Psoas muscle (tissue), 8 donors: Measurements from ENCODE around the gene BTG1. TPM values are rescaled to one million over a fixed set of nuclear protein-coding genes. Genes with fewer than 3 reads are reported as not detected.

Experiments
- ATAC-seq, 4 donors: fragments of 200-7000 bp; cut with Tn5 transposase; one replicate each; pipeline ENCODE4 v1.9.1; 2020; ENCODE audit warnings: moderate library complexity in 3 of 4, mild to moderate bottlenecking in 2 of 4
- DNase-seq, 2 donors: peaks; one replicate each; pipeline ENCODE4 v3.0.0-alpha.2; 2020
- H3K27ac ChIP-seq: fragments of 200-600 bp; one replicate; pipeline ENCODE4 v1.8.0; 2022
- H3K27me3 ChIP-seq, 3 donors: fragments of 200-600 bp in 1 of 3; one replicate each; pipeline versions ENCODE4 v1.6.1 to v1.8.0; 2013 to 2022; ENCODE audit warnings: low read length in 2 of 3, mild to moderate bottlenecking in 2 of 3, moderate library complexity in 1 of 3; ENCODE audit not compliant: insufficient read depth in 3 of 3
- H3K36me3 ChIP-seq, 2 donors: fragments of 200-600 bp in 1 of 2; one replicate each; pipeline versions ENCODE4 v1.6.1 to v1.8.0; 2013 to 2022; ENCODE audit warnings: low read depth in 1 of 2, mild to moderate bottlenecking in 1 of 2, moderate library complexity in 1 of 2; ENCODE audit not compliant: insufficient read depth in 1 of 2
- H3K4me1 ChIP-seq: fragments of 200-600 bp; one replicate; pipeline ENCODE4 v1.8.0; 2022
- H3K4me3 ChIP-seq: fragments of 200-600 bp; one replicate; pipeline ENCODE4 v1.8.0; 2022; ENCODE audit warnings: mild to moderate bottlenecking
- H3K9me3 ChIP-seq: fragments of 200-600 bp; one replicate; pipeline ENCODE4 v1.8.0; 2022
- CTCF ChIP-seq: fragments of 200-600 bp; IDR thresholded peaks from one replicate; pipeline ENCODE4 v1.8.0; 2022; ENCODE audit warnings: antibody characterized with exemption
- WGBS, 3 donors: extraction: QIAGEN DNeasy Blood & Tissue Kit; methylation state at CpG; one replicate each; pipeline versions ENCODE4 v1.1.6 to v1.1.7; 2013; 5-methylcytosine and 5-hydroxymethylcytosine counted together
- intact Hi-C, 2 donors: fragments of 100-400 bp; cut with DNase I; formaldehyde crosslinking; loops; one replicate each; pipeline versions ENCODE4 v1.11.0 to v1.14.2; 2022
- polyA plus RNA-seq, 3 donors: library from polyadenylated mRNA; stranded (reverse); fragments of 200-250 nt; gene quantifications; one replicate each; pipeline ENCODE4 v1.2.3, GENCODE V29; 2013
- total RNA-seq, 4 donors: library from RNA; stranded (reverse); fragmentation: NEBNext Ultra II Directional in 2 of 4; extraction: Animal tissue kit (Norgen Biotek cat#: 25700) in 2 of 4; gene quantifications; one replicate each; pipeline versions ENCODE4 v1.2.1 to v1.2.4, GENCODE V29; 2021 to 2023
- donor health status: healthy with polysubstance abuse.
- donor health status: DM: no; HTN: no; CAD: no; lungs with moderate emphysema.
- donor health status: Bipolar disorder and iron deficiency.
- donor health status: healthy.
- donor health status: DM: yes; HTN: yes; CAD: no.
- donor health status: DM: no; HTN: no; CAD: no.
- donor health status: DM: no; HTN: no; CAD: no.
- donor health status: DM: yes; HTN: yes; CAD: no.

BTG1 gene
- total and polyA plus RNA-seq, 7 donors: 9.9 to 34.2 (median 18.4) TPM

DNA sequence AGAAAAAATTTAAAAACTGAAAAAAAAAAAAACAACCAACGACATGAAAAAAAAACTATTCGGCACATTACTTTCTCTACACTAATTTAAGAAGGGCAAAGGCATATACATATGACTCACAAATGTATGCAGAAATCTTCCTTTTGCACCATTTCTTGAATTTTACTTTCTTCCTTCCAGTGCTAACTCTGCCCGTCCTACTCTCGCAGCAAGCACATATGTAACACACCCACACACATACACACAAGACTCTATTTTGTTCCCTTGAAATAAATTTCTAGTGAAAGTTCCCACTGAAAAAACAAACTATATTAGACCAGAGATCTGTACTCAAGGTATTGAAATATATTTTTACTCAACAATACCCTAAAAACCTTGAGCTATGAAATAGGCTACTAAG lies 14.6 kb downstream of the BTG1 start:
- TF ChIP-seq CTCF: no peak
- intact Hi-C loops: no loop called here

DNA sequence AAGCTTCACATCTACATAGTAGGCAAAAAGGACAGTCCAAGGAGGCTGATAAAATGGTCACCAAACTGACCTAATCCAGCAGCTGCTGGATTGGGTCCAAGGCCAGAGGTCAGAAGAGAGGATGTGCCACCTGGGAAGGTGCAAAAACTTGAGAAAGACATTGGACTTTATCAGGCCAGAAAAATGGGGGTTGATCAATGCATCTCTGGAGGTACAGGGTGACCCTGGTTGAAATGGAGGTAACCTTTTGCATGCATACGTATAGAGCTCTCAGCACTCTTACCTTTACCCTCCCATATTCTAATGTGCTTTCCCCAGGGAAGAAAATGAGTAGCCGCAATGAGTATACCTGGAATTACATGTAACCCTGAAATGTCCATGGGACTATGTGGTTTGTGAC lies 16.0 kb downstream of the BTG1 start:
- no peak for DNase-seq
- no peaks in the 10 kb centered on the region for H3K9me3 ChIP-seq
- intact Hi-C loops: no loop called here
- 98 to 100% (median 100%) methylated on average over 2 of the region's 2 CpGs for WGBS, 3 donors
- no peak overlapping the region for H3K4me3 ChIP-seq
- ATAC-seq: no peak
- H3K27ac ChIP-seq: no peak overlapping the region
- TF ChIP-seq CTCF: no peak
- H3K27me3 ChIP-seq: no peaks in the 10 kb centered on the region
- H3K36me3 ChIP-seq: no peaks in the 10 kb centered on the region
- H3K4me1 ChIP-seq: peaks cover 29% of the 10 kb centered on the region

More for the DNA sequence above, 14.6 kb downstream of the BTG1 start:
- Histone ChIP-seq H3K27me3 (no peaks in the 10 kb centered on the region), H3K36me3 (no peaks in the 10 kb centered on the region), H3K4me3 (no peak overlapping the region), H3K9me3 (no peaks in the 10 kb centered on the region), H3K27ac (no peak overlapping the region), H3K4me1 (peaks cover 34% of the 10 kb centered on the region)
- 58 to 82% (median 67%) methylated on average over 4 of the region's 4 CpGs for WGBS, 3 donors
- ATAC-seq (no peak), DNase-seq (no peak)

- WGBS, 3 donors: 78 to 92% (median 83%) methylated on average over 1 of the region's 1 CpG
- peaks cover 21% of the 10 kb centered on the region for H3K4me1 ChIP-seq
Observed at GRCh38 chr12:92128612-92129011, 17.0 kb downstream of the BTG1 start.

GRCh38 chr12:92124689-92125029 lies 21.0 kb downstream of the BTG1 start:
- ATAC-seq: no peak
- no peaks in the 10 kb centered on the region for H3K36me3 ChIP-seq
- no peak overlapping the region for H3K27ac ChIP-seq
- WGBS, 3 donors: 77 to 88% (median 85%) methylated on average over 6 of the region's 6 CpGs
- H3K9me3 ChIP-seq: peaks cover 17% of the 10 kb centered on the region
- no peak for DNase-seq
- H3K4me1 ChIP-seq: no peaks in the 10 kb centered on the region
- no peak overlapping the region for H3K4me3 ChIP-seq
- no peaks in the 10 kb centered on the region for H3K27me3 ChIP-seq
- TF ChIP-seq CTCF: no peak
- intact Hi-C loops: no loop called here

More at GRCh38 chr12:92128612-92129011, 17.0 kb downstream of the BTG1 start:
- intact Hi-C loops: no loop called here
- no peaks in the 10 kb centered on the region for H3K36me3 ChIP-seq
- H3K9me3 ChIP-seq: no peaks in the 10 kb centered on the region
- no peak overlapping the region for H3K4me3 ChIP-seq
- TF ChIP-seq CTCF: no peak
- H3K27me3 ChIP-seq: no peaks in the 10 kb centered on the region
- H3K27ac ChIP-seq: no peak overlapping the region
- no peak for DNase-seq
- no peak for ATAC-seq
